ENCODE results near the gene TIMM8B.

The TIMM8B gene

GRCh38 chr11:112123129-112123528, 36.6 kb upstream of the TIMM8B start:
- DNase-seq (ENCODE audit: low read depth): no peak
- no peak for TF ChIP-seq CTCF (conservative IDR thresholded peaks at IDR 0.05; ENCODE audit: low read depth, low read length)
- no peak overlapping the region for H3K4me3 ChIP-seq (ENCODE audit: low read length)

GRCh38 chr11:112121981-112122615, 35.5 kb upstream of the TIMM8B start:
- no peak for TF ChIP-seq CTCF (conservative IDR thresholded peaks at IDR 0.05; ENCODE audit: low read depth, low read length)
- no peak overlapping the region for H3K4me3 ChIP-seq (ENCODE audit: low read length)
- DNase-seq (ENCODE audit: low read depth): no peak

- no peak overlapping the region for H3K4me3 ChIP-seq (ENCODE audit: low read length)
- no peak for TF ChIP-seq CTCF (conservative IDR thresholded peaks at IDR 0.05; ENCODE audit: low read depth, low read length)
- no peak for DNase-seq (ENCODE audit: low read depth)
Observed at GRCh38 chr11:112118176-112118575, 31.6 kb upstream of the TIMM8B start.

GRCh38 chr11:112115386-112115785, 28.8 kb upstream of the TIMM8B start:
- no peak overlapping the region for H3K4me3 ChIP-seq (ENCODE audit: low read length)
- no peak for TF ChIP-seq CTCF (conservative IDR thresholded peaks at IDR 0.05; ENCODE audit: low read depth, low read length)
- DNase-seq (ENCODE audit: low read depth): no peak

- no peak for DNase-seq (ENCODE audit: low read depth)
- TF ChIP-seq CTCF (conservative IDR thresholded peaks at IDR 0.05; ENCODE audit: low read depth, low read length): no peak
- no peak overlapping the region for H3K4me3 ChIP-seq (ENCODE audit: low read length)
Observed at GRCh38 chr11:112114460-112114859, 27.9 kb upstream of the TIMM8B start.

- H3K4me3 ChIP-seq (ENCODE audit: low read length): no peak overlapping the region
- peak; percentile 31 for DNase-seq (ENCODE audit: low read depth)
- TF ChIP-seq CTCF (conservative IDR thresholded peaks at IDR 0.05; ENCODE audit: low read depth, low read length): peak; percentile 68
Observed at GRCh38 chr11:112113539-112114457, 27.2 kb upstream of the TIMM8B start.

All from retinal pigment epithelial cell (primary cell).